Esophagus muscularis mucosa (tissue), 2 donors: ENCODE results near the gene PRMT5.

ENCODE experiments used
- POLR2A ChIP-seq: fragments of 450-650 bp; IDR thresholded peaks from one replicate; pipeline ENCODE4 v1.6.1; 2017; ENCODE audit warnings: antibody characterized with exemption, moderate library complexity, mild to moderate bottlenecking, low read depth
- POLR2AphosphoS5 ChIP-seq, 2 donors: sonication (generic); formaldehyde crosslinking; IDR thresholded peaks; one replicate each; pipeline ENCODE4 v1.6.1; 2017; ENCODE audit warnings: antibody characterized with exemption in 2 of 2

DNA sequence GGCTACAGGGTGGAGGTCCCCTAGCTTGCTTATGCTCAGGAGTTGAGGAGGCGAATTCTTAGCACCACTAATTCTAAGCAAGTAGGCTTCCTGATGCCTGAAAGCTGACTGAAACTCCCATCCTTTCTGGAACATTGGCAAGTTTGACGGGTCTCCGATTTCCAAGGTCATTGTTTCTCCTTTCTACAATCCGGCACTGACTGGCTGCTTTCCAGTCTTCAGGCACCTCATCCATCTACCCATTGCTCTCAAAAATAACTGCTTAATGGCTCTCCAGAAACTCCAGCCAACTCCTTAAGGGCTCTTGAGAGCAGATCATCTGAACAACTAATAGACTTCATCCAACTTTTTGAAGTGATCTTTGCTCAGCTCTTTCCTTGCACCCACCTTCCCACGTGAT is 32.8 kb downstream of the PRMT5 start:
- TF ChIP-seq POLR2AphosphoS5 (IDR thresholded peaks at IDR 0.05) (no peak), POLR2A (no peak)
